K562 (cell line): Measurements from ENCODE around the gene ZBTB7A. TPM values are rescaled to one million over a fixed set of nuclear protein-coding genes. Genes with fewer than 3 reads are reported as not detected.
A peak's percentile ranks its signal among the peaks of the same experiment; 100 is the strongest.

Source experiments
- ATF6 ChIP-seq: sonication (generic); formaldehyde crosslinking; IDR thresholded peaks from 2 replicates; pipeline ENCODE4 v1.4.0; 2020; ENCODE audit warnings: mild to moderate bottlenecking, missing genetic modification reagents
- CLOCK ChIP-seq: fragments of 250-450 bp; sonication (Bioruptor Pico); IDR thresholded peaks from 2 replicates; pipeline ENCODE4 v1.4.0; 2020; ENCODE audit warnings: mild to moderate bottlenecking, moderate library complexity, borderline replicate concordance
- FOXO4 ChIP-seq: fragments of 450-650 bp; formaldehyde crosslinking; IDR thresholded peaks from 2 replicates; pipeline ENCODE4 v1.4.0; 2020; ENCODE audit warnings: mild to moderate bottlenecking, moderate library complexity
- HCFC1 ChIP-seq: IDR thresholded peaks from 2 replicates; pipeline ENCODE4 v1.6.1; 2012; ENCODE audit warnings: low read depth, low read length, improper control_type of control experiment
- KAT8 ChIP-seq: fragments of 450-650 bp; IDR thresholded peaks from 2 replicates; pipeline ENCODE4 v1.6.1; 2016; ENCODE audit warnings: low read depth, mild to moderate bottlenecking
- MAZ ChIP-seq, 2 experiments: fragments of 450-650 bp in 1 of 2; sonication (generic) in 1 of 2; formaldehyde crosslinking; IDR thresholded peaks in 1 of 2; conservative IDR thresholded peaks in 1 of 2; 2 replicates each; pipeline versions ENCODE4 v1.4.0 to v1.5.0; 2020; ENCODE audit warnings: mild to moderate bottlenecking in 1 of 2, missing genetic modification reagents in 1 of 2
- NFE2 ChIP-seq: IDR thresholded peaks from 2 replicates; pipeline ENCODE4 v1.6.1; 2014; ENCODE audit warnings: antibody characterized with exemption, low read depth
- PML ChIP-seq: IDR thresholded peaks from 2 replicates; pipeline ENCODE4 v1.6.1; 2012; ENCODE audit warnings: low read length, inconsistent platforms
- PREB ChIP-seq: sonication (generic); formaldehyde crosslinking; IDR thresholded peaks from 2 replicates; pipeline ENCODE4 v1.8.1; 2023; ENCODE audit warnings: mild to moderate bottlenecking, missing genetic modification reagents
- THAP12 ChIP-seq: fragments of 250-450 bp; sonication (Bioruptor Pico); IDR thresholded peaks from 2 replicates; pipeline ENCODE4 v1.9.0; 2021; ENCODE audit warnings: mild to moderate bottlenecking, inconsistent platforms
- ZNF165 ChIP-seq: fragments of 250-450 bp; sonication (Bioruptor Pico); IDR thresholded peaks from 2 replicates; pipeline ENCODE4 v1.4.0; 2020; ENCODE audit warnings: borderline replicate concordance
- ZNF507 ChIP-seq: conservative IDR thresholded peaks from 2 replicates; pipeline ENCODE4 v1.6.1; 2017; ENCODE audit warnings: missing genetic modification characterization, missing compliant biosample characterization
- polyA plus RNA-seq, 8 experiments: library from polyadenylated mRNA; depleted of rRNA in 4 of 8; stranded (reverse) in 5 of 8; unstranded in 3 of 8; fragments of >200 nt; fragmentation: Nextera tagmentation in 2 of 8; fragmentation: Illumina TruSeq in 1 of 8; extraction: Ambion mirVana in 2 of 8; extraction: Trizol in 1 of 8; gene quantifications; 2 replicates each; pipeline versions ENCODE4 v1.2.1 to v1.2.3, GENCODE V29; 2011 to 2014; ENCODE audit warnings: inconsistent platforms in 1 of 8, missing spikeins in 1 of 8
- total RNA-seq, 7 experiments: library from RNA; depleted of rRNA in 6 of 7; stranded (reverse); fragments of >200 nt in 6 of 7; fragmentation: Illumina TruSeq in 2 of 7; extraction: Trizol in 2 of 7; gene quantifications; 2 replicates each; pipeline versions ENCODE4 v1.2.1 to v1.2.3, GENCODE V29; 2011 to 2021; ENCODE audit warnings: low replicate concordance in 1 of 7
- TF ChIP-seq, protein P1 (sequence below): sonication (generic); formaldehyde crosslinking; IDR thresholded peaks from 2 replicates; pipeline ENCODE4 v1.8.0; 2022; ENCODE audit warnings: mild to moderate bottlenecking, missing genetic modification reagents

Gene ZBTB7A
- total and polyA plus RNA-seq, 9 of the 15 experiments (the other 6 are each of a cell fraction or from before 2014, with no cell fraction given): 0.11 to 34.0 (median 4.6) TPM

GRCh38 chr19:4065430-4066175, 1.1 kb downstream of the ZBTB7A start (continued):
- TF ChIP-seq PREB: no peak
- peak; percentile 94 for TF ChIP-seq HCFC1
- TF ChIP-seq KAT8: no peak
- no peak for TF ChIP-seq FOXO4 (CRISPR knock-in tag)
- TF ChIP-seq, protein P1, sequence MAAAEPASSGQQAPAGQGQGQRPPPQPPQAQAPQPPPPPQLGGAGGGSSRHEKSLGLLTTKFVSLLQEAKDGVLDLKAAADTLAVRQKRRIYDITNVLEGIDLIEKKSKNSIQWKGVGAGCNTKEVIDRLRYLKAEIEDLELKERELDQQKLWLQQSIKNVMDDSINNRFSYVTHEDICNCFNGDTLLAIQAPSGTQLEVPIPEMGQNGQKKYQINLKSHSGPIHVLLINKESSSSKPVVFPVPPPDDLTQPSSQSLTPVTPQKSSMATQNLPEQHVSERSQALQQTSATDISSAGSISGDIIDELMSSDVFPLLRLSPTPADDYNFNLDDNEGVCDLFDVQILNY (CRISPR knock-in tag): no peak
- no peak for TF ChIP-seq CLOCK
- TF ChIP-seq MAZ (CRISPR knock-in tag; conservative IDR thresholded peaks at IDR 0.05 in 1 of 2, IDR thresholded peaks at IDR 0.05 in 1 of 2): peak in 1 of 2 experiments; percentile 74
- TF ChIP-seq ZNF507 (tag): no peak
- 0 out of 2 replicates have a peak, but pooled peaks have one; percentile 12 for TF ChIP-seq PML
- no peak for TF ChIP-seq NFE2
- TF ChIP-seq THAP12 (CRISPR knock-in tag): no peak
- TF ChIP-seq ZNF165 (CRISPR knock-in tag): no peak
- no peak for TF ChIP-seq ATF6 (CRISPR knock-in tag)
